Neuronal stem cell (in vitro differentiated cells): ENCODE data around the gene B3GNT3.

Experiments used
- DNase-seq: peaks from one replicate; pipeline ENCODE4 v3.0.0-alpha.2; 2013; ENCODE audit warnings: low spot score
- H2AFZ ChIP-seq: one replicate; pipeline ENCODE4 v1.6.1; 2013; ENCODE audit warnings: mild to moderate bottlenecking, low read length, inconsistent platforms
- H2AK5ac ChIP-seq: 2 replicates; pipeline ENCODE4 v1.6.1; 2013; ENCODE audit warnings: low read depth, mild to moderate bottlenecking, inconsistent platforms, low read length, moderate library complexity, mixed read lengths
- H2BK120ac ChIP-seq: 2 replicates; pipeline ENCODE4 v1.6.1; 2013; ENCODE audit warnings: low read depth, mild to moderate bottlenecking, inconsistent platforms, low read length, moderate library complexity, mixed read lengths
- H2BK12ac ChIP-seq: one replicate; pipeline ENCODE4 v1.6.1; 2013; ENCODE audit warnings: low read length, inconsistent platforms
- H2BK15ac ChIP-seq: 2 replicates; pipeline ENCODE4 v1.6.1; 2013; ENCODE audit warnings: mild to moderate bottlenecking, low read length, inconsistent platforms, mixed read lengths
- H2BK5ac ChIP-seq: one replicate; pipeline ENCODE4 v1.6.1; 2013; ENCODE audit warnings: inconsistent platforms, mild to moderate bottlenecking, low read length, moderate library complexity
- H3K14ac ChIP-seq: one replicate; pipeline ENCODE4 v1.6.1; 2013; ENCODE audit warnings: low read length, inconsistent platforms
- H3K18ac ChIP-seq: 2 replicates; pipeline ENCODE4 v1.6.1; 2013; ENCODE audit warnings: low read length, inconsistent platforms
- H3K23ac ChIP-seq: 2 replicates; pipeline ENCODE4 v1.6.1; 2013; ENCODE audit warnings: low read depth, mild to moderate bottlenecking, mixed read lengths, low read length, inconsistent platforms; ENCODE audit not compliant: poor library complexity
- H3K27ac ChIP-seq: replicated peaks from 3 replicates; pipeline ENCODE4 v1.5.1; 2013; ENCODE audit warnings: low read length, inconsistent platforms
- H3K27me3 ChIP-seq, 3 experiments: 2 replicates each; pipeline ENCODE4 v1.6.1; 2013; ENCODE audit warnings: low read length in 3 of 3, mild to moderate bottlenecking in 2 of 3, inconsistent platforms in 1 of 3, low read depth in 1 of 3, mixed read lengths in 1 of 3, moderate library complexity in 1 of 3; ENCODE audit not compliant: control insufficient read depth in 3 of 3, insufficient read depth in 3 of 3
- H3K36me3 ChIP-seq, 2 donors: replicated peaks in 1 of 2; 2 replicates each; pipeline ENCODE4 v1.6.1; 2013; ENCODE audit warnings: low read length in 2 of 2; ENCODE audit not compliant: control insufficient read depth in 2 of 2, insufficient read depth in 2 of 2
- H3K4ac ChIP-seq: 2 replicates; pipeline ENCODE4 v1.6.1; 2013; ENCODE audit warnings: inconsistent platforms, mild to moderate bottlenecking, low read length, moderate library complexity
- H3K4me1 ChIP-seq, 2 donors: 1 replicate in 1 of 2; 2 replicates in 1 of 2; pipeline ENCODE4 v1.6.1; 2013; ENCODE audit warnings: low read length in 2 of 2, low read depth in 1 of 2; ENCODE audit not compliant: control insufficient read depth in 2 of 2, insufficient read depth in 1 of 2
- H3K4me2 ChIP-seq: one replicate; pipeline ENCODE4 v1.6.1; 2013; ENCODE audit warnings: mild to moderate bottlenecking, low read length, inconsistent platforms; ENCODE audit not compliant: insufficient read depth, poor library complexity, severe bottlenecking
- H3K4me3 ChIP-seq, 2 donors: 2 replicates each; pipeline ENCODE4 v1.5.1; 2013; ENCODE audit warnings: low read length in 2 of 2, mild to moderate bottlenecking in 2 of 2, inconsistent platforms in 1 of 2, moderate library complexity in 1 of 2
- H3K79me1 ChIP-seq: one replicate; pipeline ENCODE4 v1.6.1; 2013; ENCODE audit warnings: low read depth, mild to moderate bottlenecking, inconsistent platforms, low read length, moderate library complexity
- H3K9ac ChIP-seq: one replicate; pipeline ENCODE4 v1.6.1; 2013; ENCODE audit warnings: mild to moderate bottlenecking, low read depth, low read length, inconsistent platforms; ENCODE audit not compliant: poor library complexity
- H3K9me3 ChIP-seq, 2 donors: replicated peaks in 1 of 2; 2 replicates each; pipeline versions ENCODE3 to v1.6.1; 2013; ENCODE audit warnings: low read length in 2 of 2, mild to moderate bottlenecking in 2 of 2, inconsistent platforms in 1 of 2, low read depth in 1 of 2, mixed read lengths in 1 of 2, moderate library complexity in 1 of 2; ENCODE audit not compliant: control insufficient read depth in 2 of 2, insufficient read depth in 1 of 2
- H4K8ac ChIP-seq: one replicate; pipeline ENCODE4 v1.6.1; 2013; ENCODE audit warnings: low read depth, mild to moderate bottlenecking, inconsistent platforms, low read length, moderate library complexity
- H4K91ac ChIP-seq: one replicate; pipeline ENCODE4 v1.6.1; 2013; ENCODE audit warnings: low read length, low read depth, mild to moderate bottlenecking, inconsistent platforms; ENCODE audit not compliant: poor library complexity
- WGBS, 2 donors: extraction: QIAGEN DNeasy Blood & Tissue Kit; methylation state at CpG; one replicate each; pipeline ENCODE4 v1.1.7; 2013; ENCODE audit warnings: missing lambda C conversion rate in 2 of 2, mixed read lengths in 1 of 2; ENCODE audit not compliant: insufficient read length in 2 of 2, insufficient replicate concordance in 1 of 2; ENCODE audit errors: extremely low coverage in 2 of 2; 5-methylcytosine and 5-hydroxymethylcytosine counted together

Gene B3GNT3

DNA sequence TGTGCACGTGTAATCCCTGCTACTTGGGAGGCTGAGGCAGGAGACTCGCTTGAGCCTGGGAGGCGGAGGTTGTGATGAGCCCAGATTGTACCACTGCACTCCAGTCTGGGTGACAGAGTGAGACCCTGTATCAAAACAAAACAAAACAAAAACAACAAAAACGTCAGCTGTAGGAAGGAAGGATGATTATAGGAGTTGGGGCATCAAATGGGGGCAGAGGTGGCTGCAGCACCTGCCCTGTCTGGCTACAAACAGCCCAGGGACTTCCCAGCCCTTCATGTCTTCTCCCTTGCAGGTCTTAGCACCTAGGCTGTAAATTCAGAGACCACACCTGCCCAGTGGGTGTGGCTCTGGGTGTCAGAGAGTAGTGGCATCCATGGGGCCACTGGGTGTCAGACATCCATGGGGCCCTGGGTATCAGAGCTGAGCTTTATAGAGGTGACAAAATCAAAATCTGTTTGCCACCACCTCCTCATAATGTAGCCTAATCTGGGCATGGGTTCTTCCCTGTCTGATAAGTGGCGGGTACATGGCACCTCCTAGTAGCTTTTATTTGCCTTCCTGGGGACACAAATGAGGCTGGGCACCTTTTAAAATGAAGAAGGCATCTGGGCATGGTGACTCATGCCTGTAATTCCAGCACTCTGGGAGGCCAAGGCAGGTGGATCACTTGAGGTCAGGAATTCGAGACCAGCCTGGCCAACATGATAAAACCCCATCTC, 4.7 kb upstream of the B3GNT3 start:
- no peak overlapping the region for H4K8ac ChIP-seq
- peaks cover 0 to 3% of the 10 kb centered on the region in 2 donors for H3K4me1 ChIP-seq
- H3K23ac ChIP-seq: no peak overlapping the region
- no peak overlapping the region for H4K91ac ChIP-seq
- no peak overlapping the region for H2AFZ ChIP-seq
- no peak overlapping the region for H3K27ac ChIP-seq
- no peak overlapping the region for H3K4ac ChIP-seq
- H3K4me2 ChIP-seq: no peak overlapping the region
- no peak overlapping the region for H3K14ac ChIP-seq
- H3K36me3 ChIP-seq: no peaks in the 10 kb centered on the region
- no peak for DNase-seq
- H3K18ac ChIP-seq: no peak overlapping the region
- no CpG with 5 or more reads among the region's 6 CpGs for WGBS, 2 donors
- H2BK15ac ChIP-seq: no peak overlapping the region
- H3K9me3 ChIP-seq: no peaks in the 10 kb centered on the region
- H3K79me1 ChIP-seq: no peaks in the 10 kb centered on the region
- no peak overlapping the region for H2AK5ac ChIP-seq
- no peak overlapping the region for H3K9ac ChIP-seq
- H3K27me3 ChIP-seq: peaks cover 5 to 25% (median 16%) of the 10 kb centered on the region in 3 experiments
- no peak overlapping the region for H2BK12ac ChIP-seq
- no peak overlapping the region for H3K4me3 ChIP-seq
- H2BK5ac ChIP-seq: no peak overlapping the region
- no peak overlapping the region for H2BK120ac ChIP-seq

GRCh38 chr19:17794412-17794730, 567 bp upstream of the B3GNT3 start:
- Histone ChIP-seq H3K18ac (no peak overlapping the region), H2AK5ac (no peak overlapping the region), H3K79me1 (no peaks in the 10 kb centered on the region), H3K4me3 (no peak overlapping the region), H3K14ac (no peak overlapping the region), H3K9ac (no peak overlapping the region), H3K4ac (no peak overlapping the region), H2AFZ (peak overlapping the region; percentile 66), H2BK120ac (no peak overlapping the region), H3K23ac (no peak overlapping the region), H2BK12ac (no peak overlapping the region), H4K8ac (no peak overlapping the region), H3K36me3 (no peaks in the 10 kb centered on the region), H2BK15ac (no peak overlapping the region), H3K4me1 (peaks cover 3% of the 10 kb centered on the region in 2 donors), H2BK5ac (no peak overlapping the region), H3K27ac (no peak overlapping the region), H4K91ac (no peak overlapping the region), H3K9me3 (peaks cover 0 to 2% of the 10 kb centered on the region in 2 donors), H3K27me3 (peaks cover 10 to 58% (median 31%) of the 10 kb centered on the region in 3 experiments), H3K4me2 (no peak overlapping the region)
- no CpG with 5 or more reads among the region's 9 CpGs for WGBS, 2 donors
- DNase-seq: no peak

- H3K9me3 ChIP-seq: peaks cover 0 to 2% of the 10 kb centered on the region in 2 donors
- peak overlapping the region; percentile 11 for H3K4me2 ChIP-seq
- H3K4me1 ChIP-seq: peaks cover 3% of the 10 kb centered on the region in 2 donors
- no peak overlapping the region for H3K14ac ChIP-seq
- no peak for DNase-seq
- H3K27me3 ChIP-seq: peaks cover 10 to 58% (median 31%) of the 10 kb centered on the region in 3 experiments
- no peaks in the 10 kb centered on the region for H3K79me1 ChIP-seq
- H4K91ac ChIP-seq: no peak overlapping the region
- H3K4ac ChIP-seq: no peak overlapping the region
- H3K27ac ChIP-seq: no peak overlapping the region
- H3K9ac ChIP-seq: no peak overlapping the region
- WGBS, 2 donors: no CpG with 5 or more reads among the region's 14 CpGs
- peak overlapping the region; percentile 73 for H2BK12ac ChIP-seq
- H2BK120ac ChIP-seq: no peak overlapping the region
- peak overlapping the region; percentile 56 for H2AK5ac ChIP-seq
- peak overlapping the region; percentile 64 for H3K18ac ChIP-seq
- H2BK5ac ChIP-seq: peak overlapping the region; percentile 39
- peak overlapping the region in 1 of 2 donors; percentile 27 for H3K4me3 ChIP-seq
- H4K8ac ChIP-seq: no peak overlapping the region
- no peaks in the 10 kb centered on the region for H3K36me3 ChIP-seq
- peak overlapping the region; percentile 85 for H3K23ac ChIP-seq
- peak overlapping the region; percentile 49 for H2BK15ac ChIP-seq
- peak overlapping the region; percentile 66 for H2AFZ ChIP-seq
Measured at GRCh38 chr19:17795495-17795856, 538 bp downstream of the B3GNT3 start.

DNA sequence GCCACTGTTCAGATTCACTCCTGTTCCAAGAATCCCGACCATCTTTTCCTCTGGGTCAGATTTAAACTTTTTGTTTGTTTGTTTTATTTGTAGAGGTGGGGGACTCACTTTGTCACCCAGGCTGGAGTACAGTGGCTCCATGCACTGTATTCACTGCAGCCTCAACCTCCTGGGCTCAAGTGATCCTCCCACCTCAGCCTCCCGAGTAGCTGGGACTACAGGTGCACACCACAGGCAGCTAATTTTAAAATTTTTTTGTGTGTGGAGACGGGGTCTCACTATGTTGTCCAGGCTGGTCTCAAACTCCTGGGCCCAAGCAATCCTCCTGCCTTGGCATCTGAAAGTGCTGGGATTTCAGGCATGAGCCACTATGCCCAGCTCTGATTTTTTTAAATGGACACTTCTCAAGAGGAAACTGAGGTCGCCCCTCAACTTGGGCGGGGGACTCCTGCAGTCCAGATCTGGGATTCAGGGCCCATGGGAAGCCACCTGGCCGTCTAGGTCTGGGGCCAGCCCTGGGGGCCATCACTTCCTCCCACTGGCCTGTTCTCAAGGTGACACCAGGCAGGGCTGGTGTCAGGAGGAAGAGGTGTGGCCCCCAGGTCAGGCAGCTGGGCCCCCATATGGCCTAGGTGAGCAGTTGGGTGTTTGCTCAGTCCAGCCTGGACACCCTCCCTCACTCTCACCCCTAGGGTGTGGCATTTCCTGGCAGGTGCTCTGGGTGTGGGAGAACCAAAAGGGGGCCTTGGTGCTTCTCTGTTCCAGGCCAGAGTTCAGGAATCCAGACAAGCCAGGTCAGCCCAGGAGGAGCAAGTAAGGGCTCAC, 1.3 kb downstream of the B3GNT3 start:
- Histone ChIP-seq H4K8ac (no peak overlapping the region), H3K79me1 (no peaks in the 10 kb centered on the region), H2BK15ac (no peak overlapping the region), H3K36me3 (no peaks in the 10 kb centered on the region), H4K91ac (no peak overlapping the region), H3K23ac (no peak overlapping the region), H2BK5ac (peak overlapping the region; percentile 61), H3K9ac (no peak overlapping the region), H2AK5ac (peak overlapping the region; percentile 47), H2AFZ (no peak overlapping the region), H3K4me1 (peaks cover 3% of the 10 kb centered on the region in 2 donors), H2BK120ac (no peak overlapping the region), H2BK12ac (no peak overlapping the region), H3K18ac (no peak overlapping the region), H3K4me2 (no peak overlapping the region), H3K4me3 (no peak overlapping the region), H3K27ac (no peak overlapping the region), H3K27me3 (peaks cover 10 to 58% (median 31%) of the 10 kb centered on the region in 3 experiments), H3K9me3 (peaks cover 0 to 2% of the 10 kb centered on the region in 2 donors), H3K4ac (no peak overlapping the region), H3K14ac (no peak overlapping the region)
- no peak for DNase-seq
- WGBS, 2 donors: no CpG with 5 or more reads among the region's 6 CpGs
